ENCODE measurements around the gene PATZ1. TPM values are rescaled to one million over a fixed set of nuclear protein-coding genes. Genes with fewer than 3 reads are reported as not detected.

The PATZ1 gene
- total RNA-seq, 1 donor, result 44.3 TPM

DNA sequence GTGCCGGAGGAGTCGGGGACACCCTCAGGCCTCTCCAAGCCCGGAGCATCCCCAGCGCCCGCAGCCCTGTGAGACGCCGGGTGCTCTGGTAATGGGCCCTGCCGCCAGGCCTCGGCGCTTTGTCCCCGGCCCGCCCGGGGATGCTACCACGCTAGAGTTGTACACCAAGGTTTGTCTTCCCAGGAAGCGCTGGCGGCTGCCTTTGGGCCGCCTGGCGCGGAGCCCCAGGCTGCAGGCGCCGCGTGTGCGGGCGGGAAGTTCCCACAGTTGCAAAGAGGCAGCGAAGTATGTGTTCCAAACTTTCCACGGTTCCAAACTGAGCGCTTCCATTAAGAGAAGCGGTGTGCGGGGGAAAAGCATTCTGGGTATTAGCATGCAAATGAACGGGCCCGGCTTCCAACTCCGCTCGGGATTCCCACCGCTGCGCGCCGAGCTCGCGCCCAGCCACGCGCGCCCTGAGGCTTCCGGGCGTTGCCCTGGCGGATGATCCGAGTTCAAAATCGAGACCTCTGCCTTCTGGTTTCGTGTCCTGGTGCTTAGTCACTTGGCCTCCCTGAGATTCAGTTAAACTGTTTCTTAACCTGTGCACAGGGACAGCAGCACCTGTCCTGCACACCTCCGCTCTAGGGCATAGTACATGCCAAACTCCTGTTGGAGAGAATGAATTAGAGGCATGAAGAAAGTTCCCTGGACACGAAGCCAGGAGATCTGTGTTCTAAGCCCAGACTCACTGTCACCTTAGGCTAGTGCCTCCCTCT lies 1.3 kb upstream of the PATZ1 start:
- H3K4me1 ChIP-seq (ENCODE audit: insufficient read depth, low read length), result peaks cover 38% of the 10 kb centered on the region
- no peaks in the 10 kb centered on the region for H3K27me3 ChIP-seq (ENCODE audit: insufficient read depth, low read length)
- peak overlapping the region; percentile 53 for H3K4me3 ChIP-seq (ENCODE audit: low read length)
- no peaks in the 10 kb centered on the region for H3K9me3 ChIP-seq (ENCODE audit: low read depth, low read length)

DNA sequence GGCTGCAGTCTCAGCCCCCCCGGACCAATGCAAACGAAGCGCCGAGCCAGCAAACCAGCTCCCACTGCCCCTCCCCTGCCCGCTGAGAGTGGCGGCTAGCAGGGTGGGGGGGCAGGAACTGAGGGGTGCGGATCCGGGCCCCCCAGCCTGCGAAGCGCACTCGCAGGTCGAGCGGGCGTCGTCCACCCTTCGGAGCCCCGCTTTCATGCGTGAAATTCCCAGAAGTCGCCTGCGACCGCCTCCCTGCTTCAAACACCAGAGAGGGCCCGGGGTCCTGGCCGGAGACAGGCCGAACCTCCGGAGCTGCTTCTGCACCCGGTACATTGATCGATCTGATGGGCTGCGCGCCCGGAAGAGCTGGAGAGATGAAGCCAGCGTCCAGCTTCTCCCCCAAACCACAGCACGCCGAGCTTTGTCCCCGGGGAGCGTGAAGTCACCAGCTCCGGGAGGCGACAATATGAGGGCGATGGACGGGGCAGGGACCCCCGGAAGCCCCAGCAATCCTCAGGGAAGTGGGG lies 646 bp upstream of the PATZ1 start:
- Histone ChIP-seq H3K4me1 (ENCODE audit: insufficient read depth, low read length) (peaks cover 43% of the 10 kb centered on the region), H3K4me3 (ENCODE audit: low read length) (peak overlapping the region; percentile 53), H3K9me3 (ENCODE audit: low read depth, low read length) (no peaks in the 10 kb centered on the region), H3K27me3 (ENCODE audit: insufficient read depth, low read length) (no peaks in the 10 kb centered on the region)

DNA sequence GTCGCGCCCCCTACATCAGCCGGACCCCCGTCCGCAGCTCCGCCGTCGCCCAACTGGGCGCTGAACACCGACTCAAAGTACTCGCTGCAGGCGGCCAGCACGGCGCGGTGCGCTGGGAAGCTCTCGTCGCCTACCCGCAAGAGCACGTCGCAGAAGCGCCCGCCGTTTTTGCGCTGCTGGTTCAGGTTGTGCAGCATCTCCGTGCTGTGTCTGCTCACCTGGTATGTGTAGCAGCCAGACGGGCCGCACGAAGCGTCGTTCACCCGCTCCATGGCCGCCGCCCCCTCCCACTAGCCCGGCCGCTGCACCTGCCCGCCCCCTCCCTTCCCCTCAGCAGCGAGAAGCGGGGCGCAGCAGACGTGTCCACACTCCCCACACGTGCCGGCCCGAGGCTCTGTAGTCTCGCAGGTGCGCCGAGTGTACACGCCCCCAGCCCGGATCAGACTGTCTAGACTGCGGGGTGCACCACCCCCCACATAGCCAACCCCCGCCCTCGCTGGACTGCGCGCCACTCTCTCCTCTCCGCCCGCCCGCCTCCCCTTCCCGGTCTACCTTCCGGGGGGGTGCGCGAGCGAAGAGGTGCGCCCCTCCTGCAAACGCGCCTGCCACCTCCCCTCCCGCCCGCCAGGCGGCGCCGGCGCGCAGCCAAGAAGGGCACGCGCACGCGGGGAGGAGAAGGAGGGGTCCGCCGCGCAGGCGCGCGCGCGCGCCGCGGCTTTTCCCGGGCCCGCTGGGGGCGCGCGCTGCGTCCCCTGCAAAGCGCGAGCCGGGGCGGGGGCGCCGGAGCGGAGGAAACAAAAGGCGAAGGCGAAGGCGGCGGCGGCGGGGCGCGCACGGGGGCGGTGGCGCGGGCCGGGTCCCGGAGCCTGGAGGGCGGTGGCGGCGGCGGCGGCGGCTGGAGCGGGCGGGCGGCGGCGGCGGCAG lies 553 bp downstream of the PATZ1 start:
- peaks cover 51% of the 10 kb centered on the region for H3K4me1 ChIP-seq (ENCODE audit: insufficient read depth, low read length)
- no peaks in the 10 kb centered on the region for H3K27me3 ChIP-seq (ENCODE audit: insufficient read depth, low read length)
- no peaks in the 10 kb centered on the region for H3K9me3 ChIP-seq (ENCODE audit: low read depth, low read length)
- H3K4me3 ChIP-seq (ENCODE audit: low read length), result peak overlapping the region; percentile 46

GRCh38 chr22:31344578-31345330 lies 1.4 kb downstream of the PATZ1 start:
- H3K27me3 ChIP-seq (ENCODE audit: insufficient read depth, low read length), result no peaks in the 10 kb centered on the region
- H3K4me3 ChIP-seq (ENCODE audit: low read length), result peak overlapping the region; percentile 46
- no peaks in the 10 kb centered on the region for H3K9me3 ChIP-seq (ENCODE audit: low read depth, low read length)
- H3K4me1 ChIP-seq (ENCODE audit: insufficient read depth, low read length), result peaks cover 51% of the 10 kb centered on the region

DNA sequence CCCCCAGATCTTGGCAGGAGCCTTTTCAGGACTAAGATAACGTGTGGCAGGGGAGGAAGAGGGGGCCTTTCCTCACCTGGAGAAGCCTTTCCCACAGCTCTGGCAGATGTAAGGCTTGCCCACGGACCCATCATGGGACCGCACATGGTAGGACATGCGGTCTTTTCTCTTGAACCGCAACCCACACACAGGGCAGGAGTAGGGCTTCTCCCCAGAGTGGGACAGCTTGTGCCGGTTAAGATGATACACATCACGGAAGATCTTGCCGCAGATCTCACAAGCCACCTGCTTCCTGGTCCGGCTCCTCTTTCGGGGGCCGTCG lies 1.9 kb downstream of the PATZ1 start:
- H3K4me1 ChIP-seq (ENCODE audit: insufficient read depth, low read length), result peaks cover 51% of the 10 kb centered on the region
- no peaks in the 10 kb centered on the region for H3K27me3 ChIP-seq (ENCODE audit: insufficient read depth, low read length)
- no peaks in the 10 kb centered on the region for H3K9me3 ChIP-seq (ENCODE audit: low read depth, low read length)
- no peak overlapping the region for H3K4me3 ChIP-seq (ENCODE audit: low read length)

DNA sequence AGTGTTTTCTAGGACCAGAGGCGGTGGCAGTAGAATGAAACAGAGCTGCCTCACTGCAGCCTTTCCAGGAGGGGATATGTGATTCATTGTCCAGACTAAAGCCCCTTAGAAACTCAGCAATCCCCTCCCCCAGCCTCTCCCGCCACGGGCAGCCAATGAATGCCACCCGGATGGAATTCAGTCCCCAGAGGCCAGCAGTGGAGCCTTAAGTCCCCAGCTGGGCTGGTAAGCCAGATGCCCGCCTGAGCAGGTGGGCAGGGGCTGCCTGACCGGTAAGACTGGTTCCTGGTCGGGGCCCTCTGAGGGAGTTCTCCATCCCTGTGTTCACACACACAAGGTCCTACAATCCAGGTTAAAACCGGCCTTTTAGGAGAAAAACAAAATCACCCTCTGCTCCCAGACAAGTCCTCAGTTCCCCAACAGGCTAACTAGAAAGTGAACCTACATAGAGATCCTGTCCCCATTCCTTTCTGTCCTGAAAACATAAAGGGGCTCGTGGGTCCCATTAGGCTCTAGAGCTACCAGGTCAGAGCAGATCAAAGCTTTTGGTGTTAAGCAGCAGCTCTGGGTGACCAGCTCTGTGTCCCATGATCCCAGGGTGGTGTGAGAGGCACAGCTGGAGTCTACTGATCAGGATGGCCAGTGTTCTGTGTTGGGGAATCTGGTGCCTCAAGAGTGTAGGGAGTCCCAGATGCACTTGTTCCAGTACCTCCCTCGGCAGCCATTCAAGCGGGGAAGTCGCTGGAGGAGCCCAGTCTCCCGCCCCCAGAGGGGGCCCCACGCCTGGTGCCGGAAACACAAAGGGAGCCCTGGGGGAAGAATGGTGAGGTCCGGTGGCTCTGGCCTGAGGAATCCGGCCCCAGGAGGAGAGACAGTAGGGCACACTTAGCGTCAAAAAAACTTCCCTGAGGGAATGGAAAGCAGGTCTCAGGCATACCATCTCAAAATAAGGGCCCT lies 2.6 kb downstream of the PATZ1 start:
- H3K27me3 ChIP-seq (ENCODE audit: insufficient read depth, low read length), result no peaks in the 10 kb centered on the region

GRCh38 chr22:31342389-31343140 lies 3.6 kb downstream of the PATZ1 start:
- Histone ChIP-seq H3K4me3 (ENCODE audit: low read length) (no peak overlapping the region), H3K27me3 (ENCODE audit: insufficient read depth, low read length) (no peaks in the 10 kb centered on the region), H3K4me1 (ENCODE audit: insufficient read depth, low read length) (peaks cover 47% of the 10 kb centered on the region), H3K9me3 (ENCODE audit: low read depth, low read length) (no peaks in the 10 kb centered on the region)

More for the DNA sequence above, 2.6 kb downstream of the PATZ1 start:
- Histone ChIP-seq H3K4me3 (ENCODE audit: low read length) (no peak overlapping the region), H3K4me1 (ENCODE audit: insufficient read depth, low read length) (peaks cover 51% of the 10 kb centered on the region), H3K9me3 (ENCODE audit: low read depth, low read length) (no peaks in the 10 kb centered on the region)

DNA sequence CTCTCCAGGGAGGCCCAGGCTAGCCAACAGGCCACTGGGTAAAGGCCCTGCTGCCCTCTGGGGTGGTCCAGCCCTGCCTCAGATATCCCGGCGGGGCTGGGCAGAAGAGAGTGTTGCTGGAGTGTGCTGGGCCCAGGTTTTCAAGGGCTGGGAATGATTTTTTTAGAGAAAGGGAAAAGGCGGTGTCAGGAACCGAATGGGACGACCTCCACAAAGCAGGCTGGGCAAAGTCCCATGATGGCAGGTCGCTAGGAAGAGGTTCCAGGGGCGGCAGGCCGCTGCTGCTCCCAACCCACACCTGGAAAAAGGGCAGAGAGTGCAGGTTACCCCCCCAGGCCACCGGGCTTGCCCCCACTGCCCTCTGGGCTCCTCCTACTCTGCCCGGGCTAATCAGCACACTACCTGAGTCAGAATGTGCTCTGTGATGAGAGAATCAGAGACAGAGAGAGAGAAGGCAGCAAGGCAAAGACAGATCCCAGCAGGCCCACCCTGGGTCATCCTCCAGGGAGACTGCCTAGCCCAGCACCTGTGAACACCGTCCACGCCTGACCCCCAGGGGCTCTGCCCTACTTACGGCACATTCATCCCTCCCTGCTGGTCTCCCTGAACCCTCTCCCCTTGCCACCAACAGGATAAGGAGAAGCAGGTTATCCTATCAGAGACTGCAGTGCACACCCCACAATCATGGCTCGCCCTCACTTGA lies 4.6 kb downstream of the PATZ1 start:
- Histone ChIP-seq H3K27me3 (ENCODE audit: insufficient read depth, low read length) (no peaks in the 10 kb centered on the region), H3K4me3 (ENCODE audit: low read length) (no peak overlapping the region), H3K4me1 (ENCODE audit: insufficient read depth, low read length) (peaks cover 43% of the 10 kb centered on the region), H3K9me3 (ENCODE audit: low read depth, low read length) (no peaks in the 10 kb centered on the region)

DNA sequence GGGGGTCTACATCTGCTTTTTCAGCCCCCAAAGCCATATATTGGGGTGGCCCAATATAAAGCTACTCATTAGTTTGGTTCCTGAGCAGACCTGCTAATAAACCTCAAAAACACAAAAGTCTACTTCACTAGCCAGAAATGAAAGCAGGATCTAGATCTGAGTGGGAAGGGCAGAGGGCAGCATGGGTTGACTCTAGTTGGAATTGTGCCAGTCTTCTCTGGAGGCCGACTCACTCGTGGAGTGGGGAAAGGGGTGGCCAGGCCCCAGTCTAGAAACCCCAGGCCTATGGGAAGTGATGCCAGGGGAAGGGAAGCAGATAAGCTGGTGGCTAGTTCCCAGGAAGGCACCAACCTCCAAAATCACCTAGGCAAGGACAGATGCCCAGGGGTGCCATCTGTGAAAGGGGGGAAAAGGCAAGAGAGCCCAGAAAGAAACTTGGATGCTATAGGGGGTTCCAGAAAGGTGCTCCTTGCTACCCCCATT lies 5.3 kb downstream of the PATZ1 start:
- Histone ChIP-seq H3K4me3 (ENCODE audit: low read length) (no peak overlapping the region), H3K4me1 (ENCODE audit: insufficient read depth, low read length) (peaks cover 43% of the 10 kb centered on the region), H3K27me3 (ENCODE audit: insufficient read depth, low read length) (no peaks in the 10 kb centered on the region), H3K9me3 (ENCODE audit: low read depth, low read length) (no peaks in the 10 kb centered on the region)

DNA sequence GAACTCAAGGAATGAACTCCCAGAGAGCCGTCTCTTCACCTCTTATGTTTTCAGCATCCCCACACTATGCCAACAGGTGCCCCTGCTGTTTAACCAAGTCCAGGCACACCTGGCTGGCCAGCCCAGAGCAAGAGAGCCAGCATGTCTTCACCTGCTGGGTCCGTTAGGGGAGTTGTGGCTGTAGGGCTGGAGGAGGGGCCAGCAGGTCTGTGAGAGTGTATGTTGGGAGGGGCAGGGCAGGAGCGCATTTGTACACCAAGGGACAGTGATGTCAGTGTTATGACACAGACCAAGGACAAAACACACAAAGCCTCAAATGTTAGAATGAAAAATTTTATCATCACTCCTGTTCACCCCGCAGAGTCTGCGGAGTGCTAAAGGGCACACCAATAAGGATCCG lies 5.8 kb downstream of the PATZ1 start:
- no peaks in the 10 kb centered on the region for H3K27me3 ChIP-seq (ENCODE audit: insufficient read depth, low read length)
- no peak overlapping the region for H3K4me3 ChIP-seq (ENCODE audit: low read length)
- peaks cover 43% of the 10 kb centered on the region for H3K4me1 ChIP-seq (ENCODE audit: insufficient read depth, low read length)
- no peaks in the 10 kb centered on the region for H3K9me3 ChIP-seq (ENCODE audit: low read depth, low read length)

DNA sequence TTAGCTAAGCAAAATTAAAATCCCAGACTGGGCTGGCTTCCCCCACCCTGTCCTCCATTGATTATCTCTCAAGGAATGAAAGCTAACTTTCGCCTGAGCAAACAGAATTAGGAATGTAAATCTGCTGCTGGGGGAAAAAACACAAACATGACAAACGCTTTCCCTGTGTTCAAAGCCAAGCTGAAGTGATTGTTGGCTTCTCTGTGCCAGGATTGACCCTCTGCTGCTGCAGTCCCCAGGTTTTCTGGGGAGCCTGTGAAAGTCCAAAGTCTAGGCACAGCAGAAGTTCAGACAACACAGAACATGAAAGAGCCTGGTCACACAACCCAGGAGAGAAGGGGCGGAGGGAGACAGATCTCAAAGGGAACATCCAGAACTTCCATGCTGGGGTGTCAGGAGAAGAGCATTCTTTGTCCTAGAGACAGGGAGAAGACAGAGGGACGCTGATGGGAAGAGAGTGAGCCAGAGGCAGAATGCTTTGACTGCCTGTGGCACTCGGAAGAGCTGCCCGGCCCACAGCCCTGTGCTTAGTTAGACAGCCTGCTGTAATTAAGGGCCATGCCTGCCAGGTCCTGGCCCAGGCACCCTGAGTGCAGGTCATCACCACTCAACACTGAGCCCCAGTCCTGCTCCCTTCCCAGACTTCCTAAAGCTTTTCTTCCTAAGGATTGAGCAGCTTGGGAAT lies 6.9 kb downstream of the PATZ1 start:
- Histone ChIP-seq H3K4me1 (ENCODE audit: insufficient read depth, low read length) (peaks cover 32% of the 10 kb centered on the region), H3K9me3 (ENCODE audit: low read depth, low read length) (no peaks in the 10 kb centered on the region), H3K27me3 (ENCODE audit: insufficient read depth, low read length) (no peaks in the 10 kb centered on the region), H3K4me3 (ENCODE audit: low read length) (no peak overlapping the region)

DNA sequence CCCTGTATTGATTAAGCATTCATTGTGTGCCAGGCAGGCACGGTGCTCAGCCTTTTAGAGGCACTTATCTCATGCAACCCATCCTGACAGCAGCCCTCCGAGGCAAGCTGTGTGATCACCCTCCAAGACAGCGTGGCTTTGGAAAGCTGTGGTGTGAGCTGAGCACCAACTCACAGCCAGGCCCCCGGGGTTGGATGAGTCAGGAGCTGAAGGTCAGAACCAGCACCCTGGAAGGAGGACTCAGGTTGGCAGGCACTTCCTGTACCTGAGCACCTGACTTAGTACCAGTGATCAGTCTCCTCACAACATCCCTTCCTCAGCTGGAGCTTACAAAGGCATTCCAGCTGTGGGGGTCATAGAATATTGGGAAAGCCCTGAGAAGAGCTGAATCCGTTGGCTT lies 9.0 kb downstream of the PATZ1 start:
- H3K9me3 ChIP-seq (ENCODE audit: low read depth, low read length), result no peaks in the 10 kb centered on the region
- H3K4me3 ChIP-seq (ENCODE audit: low read length), result no peak overlapping the region
- no peaks in the 10 kb centered on the region for H3K27me3 ChIP-seq (ENCODE audit: insufficient read depth, low read length)
- peaks cover 11% of the 10 kb centered on the region for H3K4me1 ChIP-seq (ENCODE audit: insufficient read depth, low read length)
